HEK293 (cell line): ENCODE results near the gene SSC4D.

Source experiments
- CTCF ChIA-PET: fragments of 350-600 bp; formaldehyde crosslinking; extraction: SDS; loops from one replicate; lab custom pipeline; 2021; ENCODE audit warnings: antibody characterized with exemption; lab: Yijun Ruan, JAX
- POLR2A ChIA-PET: fragments of 300-600 bp; formaldehyde crosslinking; extraction: SDS; loops from one replicate; lab custom pipeline; 2020; ENCODE audit warnings: antibody characterized with exemption, inconsistent platforms; lab: Yijun Ruan, JAX
- H3K27ac ChIP-seq: fragments of 200-500 bp; sonication (Bioruptor generic); 2 replicates; pipeline ENCODE4 v1.5.1; 2014; ENCODE audit warnings: low read depth, low read length, control low read depth, inconsistent platforms; ENCODE audit errors: extremely low read depth
- H3K36me3 ChIP-seq, 2 experiments: fragments of 200-500 bp in 1 of 2; sonication (Bioruptor generic) in 1 of 2; 1 replicate in 1 of 2; 2 replicates in 1 of 2; pipeline ENCODE4 v1.5.1; 2014 to 2017; ENCODE audit warnings: inconsistent platforms in 2 of 2, low read length in 2 of 2; ENCODE audit not compliant: control insufficient read depth in 2 of 2, insufficient read depth in 1 of 2
- H3K4me1 ChIP-seq: fragments of 200-500 bp; sonication (Bioruptor generic); 2 replicates; pipeline ENCODE4 v1.5.1; 2014; ENCODE audit warnings: mild to moderate bottlenecking, low read length, inconsistent platforms; ENCODE audit not compliant: control insufficient read depth, insufficient read depth
- H3K4me3 ChIP-seq: 2 replicates; pipeline ENCODE4 v1.5.1; 2011; ENCODE audit warnings: low read depth, mild to moderate bottlenecking, control low read depth, low read length, moderate library complexity
- H3K9me3 ChIP-seq: fragments of 200-500 bp; sonication (Bioruptor generic); 2 replicates; pipeline ENCODE4 v1.5.1; 2014; ENCODE audit warnings: low read depth, low read length, inconsistent platforms; ENCODE audit not compliant: control insufficient read depth, insufficient read depth
- IKZF3 ChIP-seq: fragments of 450-650 bp; IDR thresholded peaks from 2 replicates; pipeline ENCODE4 v1.5.0; 2018; ENCODE audit warnings: missing biosample characterization, mild to moderate bottlenecking, missing genetic modification characterization, moderate library complexity
- KLF1 ChIP-seq: fragments of 450-650 bp; formaldehyde crosslinking; IDR thresholded peaks from 2 replicates; pipeline ENCODE4 v1.5.1; 2016; ENCODE audit warnings: missing biosample characterization, missing genetic modification characterization
- KLF7 ChIP-seq: fragments of 450-650 bp; formaldehyde crosslinking; IDR thresholded peaks from 2 replicates; pipeline ENCODE4 v1.5.1; 2016; ENCODE audit warnings: missing biosample characterization, missing genetic modification characterization, borderline replicate concordance
- KLF8 ChIP-seq: fragments of 450-650 bp; formaldehyde crosslinking; IDR thresholded peaks from 2 replicates; pipeline ENCODE4 v1.5.1; 2016; ENCODE audit warnings: missing biosample characterization, missing genetic modification characterization
- KLF9 ChIP-seq: fragments of 450-650 bp; formaldehyde crosslinking; IDR thresholded peaks from 2 replicates; pipeline ENCODE4 v1.5.1; 2016; ENCODE audit warnings: missing biosample characterization, missing genetic modification characterization, low read depth
- SP7 ChIP-seq: fragments of 450-650 bp; formaldehyde crosslinking; IDR thresholded peaks from 2 replicates; pipeline ENCODE4 v1.5.1; 2016; ENCODE audit warnings: missing biosample characterization, missing genetic modification characterization
- ZBTB48 ChIP-seq: fragments of 450-650 bp; formaldehyde crosslinking; IDR thresholded peaks from 2 replicates; pipeline ENCODE4 v1.5.1; 2016; ENCODE audit warnings: missing biosample characterization, missing genetic modification characterization
- ZBTB7A ChIP-seq: fragments of 450-650 bp; formaldehyde crosslinking; IDR thresholded peaks from 2 replicates; pipeline ENCODE4 v1.5.1; 2016; ENCODE audit warnings: low read depth, missing biosample characterization, missing genetic modification characterization
- ZBTB8A ChIP-seq: fragments of 450-650 bp; formaldehyde crosslinking; IDR thresholded peaks from 2 replicates; pipeline ENCODE4 v1.5.1; 2016; ENCODE audit warnings: missing biosample characterization, missing genetic modification characterization
- ZFP3 ChIP-seq: fragments of 450-650 bp; formaldehyde crosslinking; IDR thresholded peaks from 2 replicates; pipeline ENCODE4 v1.5.1; 2016; ENCODE audit warnings: low read depth, missing biosample characterization, missing genetic modification characterization
- ZNF10 ChIP-seq: fragments of 450-650 bp; formaldehyde crosslinking; IDR thresholded peaks from 2 replicates; pipeline ENCODE4 v1.5.1; 2017; ENCODE audit warnings: missing biosample characterization, missing genetic modification characterization
- ZNF138 ChIP-seq: fragments of 450-650 bp; formaldehyde crosslinking; IDR thresholded peaks from 2 replicates; pipeline ENCODE4 v1.5.1; 2016; ENCODE audit warnings: missing biosample characterization, missing genetic modification characterization, borderline replicate concordance
- ZNF155 ChIP-seq: fragments of 450-650 bp; formaldehyde crosslinking; IDR thresholded peaks from 2 replicates; pipeline ENCODE4 v1.5.1; 2016; ENCODE audit warnings: missing biosample characterization, missing genetic modification characterization
- ZNF157 ChIP-seq: fragments of 450-650 bp; formaldehyde crosslinking; IDR thresholded peaks from 2 replicates; pipeline ENCODE4 v1.5.1; 2016; ENCODE audit warnings: missing biosample characterization, missing genetic modification characterization
- ZNF335 ChIP-seq: fragments of 450-650 bp; formaldehyde crosslinking; conservative IDR thresholded peaks from 2 replicates; pipeline ENCODE4 v1.5.1; 2016; ENCODE audit warnings: missing biosample characterization, missing genetic modification characterization
- ZNF416 ChIP-seq: fragments of 450-650 bp; formaldehyde crosslinking; IDR thresholded peaks from 2 replicates; pipeline ENCODE4 v1.5.1; 2016; ENCODE audit warnings: missing biosample characterization, missing genetic modification characterization
- ZNF426 ChIP-seq: fragments of 450-650 bp; formaldehyde crosslinking; IDR thresholded peaks from 2 replicates; pipeline ENCODE4 v1.5.1; 2017; ENCODE audit warnings: missing biosample characterization, missing genetic modification characterization, mild to moderate bottlenecking, inconsistent platforms, moderate library complexity
- ZNF514 ChIP-seq: fragments of 450-650 bp; formaldehyde crosslinking; IDR thresholded peaks from 2 replicates; pipeline ENCODE4 v1.5.1; 2016; ENCODE audit warnings: missing biosample characterization, missing genetic modification characterization
- ZNF555 ChIP-seq: fragments of 450-650 bp; formaldehyde crosslinking; conservative IDR thresholded peaks from 2 replicates; pipeline ENCODE4 v1.5.1; 2017; ENCODE audit warnings: missing biosample characterization, mild to moderate bottlenecking, missing genetic modification characterization, inconsistent platforms
- ZNF596 ChIP-seq: fragments of 450-650 bp; IDR thresholded peaks from 2 replicates; pipeline ENCODE4 v1.5.0; 2018; ENCODE audit warnings: missing biosample characterization, mild to moderate bottlenecking, missing genetic modification characterization, moderate library complexity
- ZNF600 ChIP-seq: fragments of 450-650 bp; formaldehyde crosslinking; IDR thresholded peaks from 2 replicates; pipeline ENCODE4 v1.5.1; 2016; ENCODE audit warnings: missing biosample characterization, missing genetic modification characterization
- ZNF791 ChIP-seq: fragments of 450-650 bp; formaldehyde crosslinking; IDR thresholded peaks from 2 replicates; pipeline ENCODE4 v1.5.1; 2016; ENCODE audit warnings: missing biosample characterization, missing genetic modification characterization
- TF ChIP-seq, protein P1 (sequence below): fragments of 450-650 bp; formaldehyde crosslinking; IDR thresholded peaks from 2 replicates; pipeline ENCODE4 v1.5.1; 2016; ENCODE audit warnings: missing biosample characterization, missing genetic modification characterization
- TF ChIP-seq, protein P2 (sequence below): fragments of 450-650 bp; IDR thresholded peaks from 2 replicates; pipeline ENCODE4 v1.5.1; 2018; ENCODE audit warnings: missing biosample characterization, missing genetic modification characterization
- TF ChIP-seq, protein P3 (sequence below): fragments of 450-650 bp; formaldehyde crosslinking; IDR thresholded peaks from 2 replicates; pipeline ENCODE4 v1.5.1; 2016; ENCODE audit warnings: missing biosample characterization, missing genetic modification characterization
- TF ChIP-seq, protein P4 (sequence below): fragments of 450-650 bp; formaldehyde crosslinking; conservative IDR thresholded peaks from 2 replicates; pipeline ENCODE4 v1.5.1; 2016; ENCODE audit warnings: low read depth, missing biosample characterization, missing genetic modification characterization

The SSC4D gene

DNA sequence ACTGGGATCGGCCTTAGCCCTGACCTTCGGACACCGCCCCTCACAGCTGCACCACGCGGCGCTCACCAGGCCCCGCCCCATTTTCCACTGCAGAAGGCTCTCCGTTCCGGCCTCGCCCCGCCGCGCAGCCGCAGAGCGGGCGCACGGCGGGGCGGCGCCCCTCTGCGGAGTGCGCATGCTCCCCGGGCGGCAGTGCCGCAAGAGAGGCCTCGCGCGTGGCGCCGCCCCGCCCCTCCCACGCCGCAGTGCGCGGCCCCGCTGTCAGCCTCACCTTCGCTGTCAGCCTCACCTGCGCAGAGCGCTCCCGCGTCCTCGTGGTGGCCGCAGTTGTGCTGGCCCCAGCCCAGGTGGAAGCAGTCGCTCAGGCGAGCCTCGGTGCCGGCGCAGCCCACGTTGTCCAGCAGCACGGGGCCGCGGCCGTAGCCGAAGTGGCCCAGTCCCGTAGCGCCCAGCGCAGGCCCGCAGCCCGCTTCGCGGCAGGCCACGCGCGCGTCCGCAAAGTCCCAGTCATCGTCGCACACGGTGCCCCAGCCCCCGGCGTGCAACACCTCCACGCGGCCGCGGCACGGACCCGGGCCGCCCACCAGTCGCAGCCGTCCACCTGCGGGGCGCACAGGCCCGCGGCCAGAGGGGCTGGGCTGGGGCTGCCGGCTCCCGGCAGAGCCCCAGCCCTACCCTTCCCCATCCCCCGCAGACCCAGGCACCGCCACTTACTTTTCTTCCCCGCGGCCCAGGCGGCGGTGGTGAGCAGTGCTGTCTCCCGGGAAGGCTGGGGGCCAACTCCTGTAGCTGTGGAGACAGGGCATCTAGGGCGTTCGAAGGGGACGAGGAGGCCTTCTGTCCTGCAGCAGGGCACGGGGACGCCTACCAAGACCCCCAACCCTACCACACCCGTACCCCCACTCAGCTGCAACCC is 16.1 kb downstream of the SSC4D start (continued):
- TF ChIP-seq ZNF416 (tag by site-specific recombination) = no peak
- peak; percentile 68; the same call in 1 of the 2 replicates for TF ChIP-seq KLF8 (tag by site-specific recombination)
- no peak for TF ChIP-seq ZNF155
- TF ChIP-seq ZFP3 (tag by site-specific recombination) = no peak
- TF ChIP-seq ZNF791 (tag by site-specific recombination) = no peak
- TF ChIP-seq ZBTB48 (tag by site-specific recombination) = no peak
- TF ChIP-seq, protein P1, sequence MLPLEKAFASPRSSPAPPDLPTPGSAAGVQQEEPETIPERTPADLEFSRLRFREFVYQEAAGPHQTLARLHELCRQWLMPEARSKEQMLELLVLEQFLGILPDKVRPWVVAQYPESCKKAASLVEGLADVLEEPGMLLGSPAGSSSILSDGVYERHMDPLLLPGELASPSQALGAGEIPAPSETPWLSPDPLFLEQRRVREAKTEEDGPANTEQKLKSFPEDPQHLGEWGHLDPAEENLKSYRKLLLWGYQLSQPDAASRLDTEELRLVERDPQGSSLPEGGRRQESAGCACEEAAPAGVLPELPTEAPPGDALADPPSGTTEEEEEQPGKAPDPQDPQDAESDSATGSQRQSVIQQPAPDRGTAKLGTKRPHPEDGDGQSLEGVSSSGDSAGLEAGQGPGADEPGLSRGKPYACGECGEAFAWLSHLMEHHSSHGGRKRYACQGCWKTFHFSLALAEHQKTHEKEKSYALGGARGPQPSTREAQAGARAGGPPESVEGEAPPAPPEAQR (tag by site-specific recombination) = no peak
- TF ChIP-seq ZBTB8A (tag by site-specific recombination) = peak; percentile 59
- TF ChIP-seq, protein P2, sequence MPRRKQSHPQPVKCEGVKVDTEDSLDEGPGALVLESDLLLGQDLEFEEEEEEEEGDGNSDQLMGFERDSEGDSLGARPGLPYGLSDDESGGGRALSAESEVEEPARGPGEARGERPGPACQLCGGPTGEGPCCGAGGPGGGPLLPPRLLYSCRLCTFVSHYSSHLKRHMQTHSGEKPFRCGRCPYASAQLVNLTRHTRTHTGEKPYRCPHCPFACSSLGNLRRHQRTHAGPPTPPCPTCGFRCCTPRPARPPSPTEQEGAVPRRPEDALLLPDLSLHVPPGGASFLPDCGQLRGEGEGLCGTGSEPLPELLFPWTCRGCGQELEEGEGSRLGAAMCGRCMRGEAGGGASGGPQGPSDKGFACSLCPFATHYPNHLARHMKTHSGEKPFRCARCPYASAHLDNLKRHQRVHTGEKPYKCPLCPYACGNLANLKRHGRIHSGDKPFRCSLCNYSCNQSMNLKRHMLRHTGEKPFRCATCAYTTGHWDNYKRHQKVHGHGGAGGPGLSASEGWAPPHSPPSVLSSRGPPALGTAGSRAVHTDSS (tag by site-specific recombination) = no peak
- no peak for TF ChIP-seq ZNF600 (tag by site-specific recombination)
- TF ChIP-seq, all 188 proteins: peak for 19

DNA sequence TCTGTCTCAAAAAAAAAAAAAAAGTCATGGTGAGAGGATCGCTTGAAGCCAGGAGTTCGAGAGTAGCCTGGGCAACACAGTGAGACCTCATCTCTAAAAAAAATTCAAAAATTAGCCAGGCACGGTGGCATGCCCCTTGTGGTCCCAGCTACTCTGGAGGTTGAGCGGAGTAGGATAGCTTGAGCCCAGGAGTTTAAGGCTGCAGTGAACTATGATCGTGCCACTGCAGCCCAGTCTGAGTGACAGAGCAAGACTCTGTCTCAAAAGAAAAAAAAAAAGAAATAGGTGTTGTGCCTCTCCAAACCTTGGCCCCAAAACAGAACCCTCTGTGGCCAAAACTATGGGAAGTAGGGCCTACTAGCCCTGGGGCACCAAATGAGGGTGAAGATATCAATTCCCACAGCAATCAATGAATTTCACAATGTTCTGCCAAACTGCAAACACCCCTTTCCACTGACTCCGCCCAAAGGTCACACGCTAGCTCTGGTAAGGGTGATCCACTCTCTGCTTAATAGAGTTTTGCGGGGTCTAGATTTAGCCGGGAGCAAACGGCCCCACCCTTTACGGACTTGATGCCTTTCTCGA is 16.9 kb downstream of the SSC4D start:
- POLR2A ChIA-PET = interaction anchor here (1.0 kb wide), 1 partner anchor 27 kb away, joined by 4 read pairs; no protein-coding TSS in a partner anchor
- no peaks in the 10 kb centered on the region for H3K4me1 ChIP-seq
- H3K9me3 ChIP-seq = no peaks in the 10 kb centered on the region
- CTCF ChIA-PET = interaction anchor here (0.8 kb wide), 1 partner anchor 9 kb away, joined by 3 read pairs; no protein-coding TSS in a partner anchor
- H3K27ac ChIP-seq = peak overlapping the region; percentile 39; the same call in 1 of the 2 replicates
- H3K36me3 ChIP-seq = no peaks in the 10 kb centered on the region
- H3K4me3 ChIP-seq = peak overlapping the region; percentile 29
- no peak for TF ChIP-seq ZNF157
- no peak for TF ChIP-seq ZNF138 (tag by site-specific recombination)
- TF ChIP-seq ZBTB7A (tag by site-specific recombination) = no peak
- TF ChIP-seq ZNF596 (tag by site-specific recombination) = no peak
- peak; percentile 82 for TF ChIP-seq KLF1 (tag by site-specific recombination)
- TF ChIP-seq ZNF600 (tag by site-specific recombination) = peak; percentile 76; the same call in 1 of the 2 replicates
- TF ChIP-seq KLF9 = no peak
- TF ChIP-seq, protein P3, sequence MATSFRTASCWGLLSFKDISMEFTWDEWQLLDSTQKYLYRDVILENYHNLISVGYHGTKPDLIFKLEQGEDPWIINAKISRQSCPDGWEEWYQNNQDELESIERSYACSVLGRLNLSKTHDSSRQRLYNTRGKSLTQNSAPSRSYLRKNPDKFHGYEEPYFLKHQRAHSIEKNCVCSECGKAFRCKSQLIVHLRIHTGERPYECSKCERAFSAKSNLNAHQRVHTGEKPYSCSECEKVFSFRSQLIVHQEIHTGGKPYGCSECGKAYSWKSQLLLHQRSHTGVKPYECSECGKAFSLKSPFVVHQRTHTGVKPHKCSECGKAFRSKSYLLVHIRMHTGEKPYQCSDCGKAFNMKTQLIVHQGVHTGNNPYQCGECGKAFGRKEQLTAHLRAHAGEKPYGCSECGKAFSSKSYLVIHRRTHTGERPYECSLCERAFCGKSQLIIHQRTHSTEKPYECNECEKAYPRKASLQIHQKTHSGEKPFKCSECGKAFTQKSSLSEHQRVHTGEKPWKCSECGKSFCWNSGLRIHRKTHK (tag by site-specific recombination) = no peak
- no peak for TF ChIP-seq ZNF555 (tag by site-specific recombination)
- peak; percentile 35; the same call in 1 of the 2 replicates for TF ChIP-seq SP7 (tag by site-specific recombination)
- TF ChIP-seq, protein P4, sequence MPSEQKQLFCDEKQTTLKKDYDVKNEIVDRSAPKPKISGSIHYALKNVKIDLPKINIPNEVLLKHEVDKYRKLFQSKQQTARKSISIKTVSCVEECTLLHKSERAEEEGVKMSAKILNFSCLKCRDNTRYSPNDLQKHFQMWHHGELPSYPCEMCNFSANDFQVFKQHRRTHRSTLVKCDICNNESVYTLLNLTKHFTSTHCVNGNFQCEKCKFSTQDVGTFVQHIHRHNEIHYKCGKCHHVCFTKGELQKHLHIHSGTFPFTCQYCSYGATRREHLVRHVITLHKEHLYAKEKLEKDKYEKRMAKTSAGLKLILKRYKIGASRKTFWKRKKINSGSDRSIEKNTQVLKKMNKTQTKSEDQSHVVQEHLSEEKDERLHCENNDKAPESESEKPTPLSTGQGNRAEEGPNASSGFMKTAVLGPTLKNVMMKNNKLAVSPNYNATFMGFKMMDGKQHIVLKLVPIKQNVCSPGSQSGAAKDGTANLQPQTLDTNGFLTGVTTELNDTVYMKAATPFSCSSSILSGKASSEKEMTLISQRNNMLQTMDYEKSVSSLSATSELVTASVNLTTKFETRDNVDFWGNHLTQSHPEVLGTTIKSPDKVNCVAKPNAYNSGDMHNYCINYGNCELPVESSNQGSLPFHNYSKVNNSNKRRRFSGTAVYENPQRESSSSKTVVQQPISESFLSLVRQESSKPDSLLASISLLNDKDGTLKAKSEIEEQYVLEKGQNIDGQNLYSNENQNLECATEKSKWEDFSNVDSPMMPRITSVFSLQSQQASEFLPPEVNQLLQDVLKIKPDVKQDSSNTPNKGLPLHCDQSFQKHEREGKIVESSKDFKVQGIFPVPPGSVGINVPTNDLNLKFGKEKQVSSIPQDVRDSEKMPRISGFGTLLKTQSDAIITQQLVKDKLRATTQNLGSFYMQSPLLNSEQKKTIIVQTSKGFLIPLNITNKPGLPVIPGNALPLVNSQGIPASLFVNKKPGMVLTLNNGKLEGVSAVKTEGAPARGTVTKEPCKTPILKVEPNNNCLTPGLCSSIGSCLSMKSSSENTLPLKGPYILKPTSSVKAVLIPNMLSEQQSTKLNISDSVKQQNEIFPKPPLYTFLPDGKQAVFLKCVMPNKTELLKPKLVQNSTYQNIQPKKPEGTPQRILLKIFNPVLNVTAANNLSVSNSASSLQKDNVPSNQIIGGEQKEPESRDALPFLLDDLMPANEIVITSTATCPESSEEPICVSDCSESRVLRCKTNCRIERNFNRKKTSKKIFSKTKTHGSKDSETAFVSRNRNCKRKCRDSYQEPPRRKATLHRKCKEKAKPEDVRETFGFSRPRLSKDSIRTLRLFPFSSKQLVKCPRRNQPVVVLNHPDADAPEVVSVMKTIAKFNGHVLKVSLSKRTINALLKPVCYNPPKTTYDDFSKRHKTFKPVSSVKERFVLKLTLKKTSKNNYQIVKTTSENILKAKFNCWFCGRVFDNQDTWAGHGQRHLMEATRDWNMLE (tag by site-specific recombination) = no peak
- TF ChIP-seq KLF7 = peak; percentile 73; the same call in 1 of the 2 replicates
- TF ChIP-seq ZNF514 = no peak
- no peak for TF ChIP-seq IKZF3
- no peak for TF ChIP-seq ZNF10 (tag by site-specific recombination)
- peak; percentile 60 for TF ChIP-seq ZNF335 (tag by site-specific recombination)
- no peak for TF ChIP-seq ZNF426 (tag by site-specific recombination)
